ENCODE data around the gene DLGAP5.

Gene DLGAP5

GRCh38 chr14:55123101-55123500 lies 68.3 kb downstream of the DLGAP5 start:
- no peak for TF ChIP-seq MYC (IDR thresholded peaks at IDR 0.05; ENCODE audit: low read depth, low read length)
- TF ChIP-seq POLR2A (IDR thresholded peaks at IDR 0.05; ENCODE audit: extremely low read depth, insufficient read length): no peak
- DNase-seq (ENCODE audit: low read depth): no peak
- H3K4me3 ChIP-seq (ENCODE audit: low read depth, low read length): no peak overlapping the region

GRCh38 chr14:55122440-55122986 lies 68.9 kb downstream of the DLGAP5 start:
- no peak for DNase-seq (ENCODE audit: low read depth)
- no peak overlapping the region for H3K4me3 ChIP-seq (ENCODE audit: low read depth, low read length)
- TF ChIP-seq CTCF (IDR thresholded peaks at IDR 0.05; ENCODE audit: low read depth, low read length): no peak
- TF ChIP-seq MAX (IDR thresholded peaks at IDR 0.05; ENCODE audit: low read depth, low read length): peak; percentile 60

- no peak overlapping the region for H3K4me3 ChIP-seq (ENCODE audit: low read depth, low read length)
- TF ChIP-seq MYC (IDR thresholded peaks at IDR 0.05; ENCODE audit: low read depth, low read length) (no peak), POLR2A (IDR thresholded peaks at IDR 0.05; ENCODE audit: extremely low read depth, insufficient read length) (no peak), MAX (IDR thresholded peaks at IDR 0.05; ENCODE audit: low read depth, low read length) (no peak), CTCF (IDR thresholded peaks at IDR 0.05; ENCODE audit: low read depth, low read length) (no peak)
- DNase-seq (ENCODE audit: low read depth): no peak
Observed at GRCh38 chr14:55121628-55122439, 69.6 kb downstream of the DLGAP5 start.

- H3K4me3 ChIP-seq (ENCODE audit: low read depth, low read length): no peak overlapping the region
- TF ChIP-seq MYC (IDR thresholded peaks at IDR 0.05; ENCODE audit: low read depth, low read length) (peak; percentile 93), MAX (IDR thresholded peaks at IDR 0.05; ENCODE audit: low read depth, low read length) (peak; percentile 95), POLR2A (IDR thresholded peaks at IDR 0.05; ENCODE audit: extremely low read depth, insufficient read length) (no peak)
- peak; percentile 84 for DNase-seq (ENCODE audit: low read depth)
Observed at GRCh38 chr14:55120571-55121495, 70.6 kb downstream of the DLGAP5 start.

- TF ChIP-seq MAX (IDR thresholded peaks at IDR 0.05; ENCODE audit: low read depth, low read length): no peak
- no peak for TF ChIP-seq CTCF (IDR thresholded peaks at IDR 0.05; ENCODE audit: low read depth, low read length)
- DNase-seq (ENCODE audit: low read depth): no peak
- no peak overlapping the region for H3K4me3 ChIP-seq (ENCODE audit: low read depth, low read length)
Observed at GRCh38 chr14:55118761-55119160, 72.6 kb downstream of the DLGAP5 start.

GRCh38 chr14:55117803-55118441 lies 73.5 kb downstream of the DLGAP5 start:
- H3K4me3 ChIP-seq (ENCODE audit: low read depth, low read length): no peak overlapping the region
- no peak; the same call in 1 of the 2 replicates for TF ChIP-seq MYC (IDR thresholded peaks at IDR 0.05; ENCODE audit: low read depth, low read length)
- TF ChIP-seq POLR2A (IDR thresholded peaks at IDR 0.05; ENCODE audit: extremely low read depth, insufficient read length): no peak
- peak; percentile 60 for TF ChIP-seq MAX (IDR thresholded peaks at IDR 0.05; ENCODE audit: low read depth, low read length)
- DNase-seq (ENCODE audit: low read depth): peak; percentile 97
